T-helper 22 cell (primary cell): ENCODE measurements around the gene CCNL1.
"Not testable (repeated sequence)": the region's sequence is repeated elsewhere in the genome, so short reads cannot be mapped to it uniquely, and the experiment has no call there.

Experiments used
- DNase-seq: peaks from one replicate; pipeline ENCODE4 v3.0.0-alpha.2; 2020; ENCODE audit warnings: low read depth

Gene CCNL1

DNA sequence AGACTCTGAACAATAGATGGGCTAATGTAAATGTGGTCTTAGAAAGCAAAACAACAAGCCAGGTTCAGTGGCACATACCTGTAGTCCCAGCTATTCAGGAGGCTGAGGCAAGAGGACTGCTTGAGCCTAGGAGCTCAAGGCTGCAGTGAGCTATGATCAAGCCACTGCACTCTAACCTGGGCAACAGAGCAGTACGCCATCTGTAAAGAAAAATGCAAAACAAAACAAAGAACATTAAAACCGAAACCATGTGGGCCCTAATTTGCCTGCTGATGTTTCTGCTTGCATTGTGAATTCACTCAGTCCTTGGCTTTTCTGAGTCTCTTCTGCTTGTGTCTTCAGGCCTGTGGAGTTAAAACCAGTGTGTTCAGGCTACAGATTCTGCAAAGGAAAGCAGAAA is 56.7 kb downstream of the CCNL1 start:
- DNase-seq: no peak

GRCh38 chr3:157102595-157102994 is 57.4 kb downstream of the CCNL1 start:
- not testable (repeated sequence) for DNase-seq

DNA sequence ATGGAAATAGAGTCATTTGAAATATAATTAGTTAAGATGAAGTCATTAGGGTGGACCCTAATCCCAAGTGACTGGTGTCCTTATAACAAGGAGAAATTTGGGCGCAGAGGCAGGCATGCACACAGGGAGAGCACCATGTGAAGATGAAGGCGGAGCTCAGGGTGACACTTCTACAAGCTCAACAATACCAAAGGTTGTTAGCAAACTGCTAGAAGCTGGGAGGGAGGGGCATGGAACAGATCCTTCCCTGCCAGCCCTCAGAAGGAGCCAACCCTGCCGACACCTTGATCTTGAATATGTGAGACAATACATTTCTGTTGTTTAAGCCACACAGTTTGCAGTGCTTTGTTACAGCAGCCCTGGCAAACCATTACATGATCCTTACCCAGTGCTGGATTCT is 57.8 kb downstream of the CCNL1 start:
- no peak for DNase-seq

DNA sequence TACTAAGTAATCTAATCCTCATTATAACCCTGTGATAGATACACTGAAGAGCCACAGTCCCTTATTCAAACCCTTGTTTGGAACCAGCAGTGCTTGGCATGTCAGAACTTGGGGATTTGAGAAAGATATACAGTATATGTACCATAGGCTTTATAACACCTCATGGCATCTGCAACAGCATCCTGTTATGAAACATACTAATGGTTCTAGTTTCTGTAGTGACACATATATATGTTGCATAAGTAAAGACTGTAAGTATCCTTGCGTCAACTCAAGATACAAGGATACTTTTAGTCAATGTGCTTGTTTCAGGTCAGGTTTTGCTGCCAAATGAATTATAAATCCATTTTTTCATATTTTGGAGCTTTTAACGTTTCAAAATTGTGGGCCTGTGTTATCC is 58.5 kb downstream of the CCNL1 start:
- DNase-seq: no peak

- no peak for DNase-seq
Measured at GRCh38 chr3:157100608-157101396, 59.1 kb downstream of the CCNL1 start.

- no peak for DNase-seq
Measured at GRCh38 chr3:157100096-157100477, 59.9 kb downstream of the CCNL1 start.

DNA sequence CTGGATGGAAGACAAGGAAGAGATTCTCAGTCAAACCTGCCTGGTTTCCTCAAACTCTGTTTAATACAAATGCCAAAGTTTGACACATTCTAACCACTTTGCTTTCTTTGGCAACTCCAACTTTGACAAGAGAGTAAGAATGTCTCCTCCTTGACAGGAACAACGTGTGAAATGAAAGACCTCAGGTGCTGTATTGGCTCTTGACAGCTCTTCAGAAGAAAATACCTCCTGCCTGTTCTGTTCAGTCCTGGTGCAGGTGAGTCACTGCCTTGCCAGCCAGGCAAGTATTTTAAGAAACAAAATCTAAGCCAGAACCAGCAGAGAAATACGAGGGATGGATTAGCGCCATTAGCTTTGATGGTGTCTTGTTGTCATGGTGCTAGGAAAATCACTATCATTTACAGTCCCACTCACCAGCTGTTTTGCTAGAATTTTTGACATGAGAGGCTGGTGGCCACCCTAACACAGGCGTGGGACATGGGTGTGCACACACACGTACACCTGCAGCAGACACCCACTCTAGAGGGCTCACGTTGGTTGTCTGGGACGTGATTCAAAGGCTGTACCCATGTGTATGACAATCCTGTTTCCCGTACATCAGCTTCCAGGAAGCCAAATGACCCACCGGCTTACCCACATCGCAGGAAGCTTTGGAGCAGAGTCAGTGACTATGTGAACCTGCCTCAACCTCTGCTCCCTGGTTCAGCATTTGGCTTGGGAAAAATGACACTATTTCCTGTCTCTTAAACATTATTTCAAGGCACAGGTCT is 60.4 kb downstream of the CCNL1 start:
- DNase-seq: no peak

- no peak for DNase-seq
Measured at GRCh38 chr3:157098823-157099185, 61.1 kb downstream of the CCNL1 start.

GRCh38 chr3:157098121-157098822 is 61.7 kb downstream of the CCNL1 start:
- no peak for DNase-seq
